ENCODE data around the gene THUMPD3. TPM values are rescaled to one million over a fixed set of nuclear protein-coding genes. Genes with fewer than 3 reads are reported as not detected.

The THUMPD3 gene
- total RNA-seq: 10 to 100 TPM; 22.2 to 36.4 (median 25.2) TPM

GRCh38 chr3:9362731-9363530 is at the start of gene THUMPD3:
THUMPD3 (plus strand) TSS chr3:9363054; CDS start chr3:9365069, 2,015 bp downstream.
- Histone ChIP-seq H3K9me3 (no peaks in the 10 kb centered on the region), H3K27ac (peak within 1 kb of the TSS; percentile 92 to 94), H3K36me3 (no peaks in the 10 kb centered on the region), H3K4me1 (no peaks in the 10 kb centered on the region), H3K27me3 (no peaks in the 10 kb centered on the region), H3K4me3 (peak within 1 kb of the TSS; percentile 59 to 79 (median 76))
- DNase-seq (ENCODE audit: low spot score in 2 of 2): peak; percentile 80 to 87
- peak; percentile 70 for TF ChIP-seq POLR2A (IDR thresholded peaks at IDR 0.05)
- peak in 1 of 3 donors; percentile 13 for TF ChIP-seq CTCF (IDR thresholded peaks at IDR 0.05)
- TF ChIP-seq POLR2AphosphoS5 (IDR thresholded peaks at IDR 0.05): peak; percentile 88 to 96 (median 93)
- intact Hi-C loops (cut with DNase I; ENCODE audit: low total_unique reads): no loop called here

GRCh38 chr3:9314796-9315195 is 48.1 kb upstream of the THUMPD3 start:
- peaks cover 0 to 4% of the 10 kb centered on the region in 2 donors for H3K4me1 ChIP-seq
- no peaks in the 10 kb centered on the region for H3K36me3 ChIP-seq
- intact Hi-C loops (cut with DNase I; ENCODE audit: low total_unique reads): no loop called here
- no peak for DNase-seq (ENCODE audit: low spot score in 2 of 2)
- no peaks in the 10 kb centered on the region for H3K9me3 ChIP-seq
- no peak overlapping the region for H3K27ac ChIP-seq
- TF ChIP-seq POLR2A (IDR thresholded peaks at IDR 0.05): no peak
- no peak for TF ChIP-seq CTCF (IDR thresholded peaks at IDR 0.05)
- TF ChIP-seq POLR2AphosphoS5 (IDR thresholded peaks at IDR 0.05): no peak
- H3K4me3 ChIP-seq: no peak overlapping the region
- no peaks in the 10 kb centered on the region for H3K27me3 ChIP-seq

- no peaks in the 10 kb centered on the region for H3K9me3 ChIP-seq
These were observed 45.9 kb upstream of the THUMPD3 start for GRCh38 chr3:9316881-9317361.

GRCh38 chr3:9322780-9323179 is 40.1 kb upstream of the THUMPD3 start:
- no peak for TF ChIP-seq POLR2AphosphoS5 (IDR thresholded peaks at IDR 0.05)
- no peak for TF ChIP-seq POLR2A (IDR thresholded peaks at IDR 0.05)
- TF ChIP-seq CTCF (IDR thresholded peaks at IDR 0.05): no peak
- Histone ChIP-seq H3K9me3 (no peaks in the 10 kb centered on the region), H3K27me3 (no peaks in the 10 kb centered on the region), H3K4me1 (peaks cover 0 to 6% of the 10 kb centered on the region in 2 donors), H3K36me3 (no peaks in the 10 kb centered on the region), H3K27ac (no peak overlapping the region), H3K4me3 (no peak overlapping the region)
- intact Hi-C loops (cut with DNase I; ENCODE audit: low total_unique reads): no loop called here
- no peak for DNase-seq (ENCODE audit: low spot score in 2 of 2)

More at GRCh38 chr3:9316881-9317361, 45.9 kb upstream of the THUMPD3 start:
- H3K27me3 ChIP-seq: no peaks in the 10 kb centered on the region
- H3K4me1 ChIP-seq: peaks cover 0 to 6% of the 10 kb centered on the region in 2 donors
- H3K36me3 ChIP-seq: no peaks in the 10 kb centered on the region
- DNase-seq (ENCODE audit: low spot score in 2 of 2): no peak
- TF ChIP-seq POLR2AphosphoS5 (IDR thresholded peaks at IDR 0.05): no peak
- no peak for TF ChIP-seq CTCF (IDR thresholded peaks at IDR 0.05)
- no peak for TF ChIP-seq POLR2A (IDR thresholded peaks at IDR 0.05)
- intact Hi-C loops (cut with DNase I; ENCODE audit: low total_unique reads): no loop called here
- H3K4me3 ChIP-seq: peak overlapping the region; percentile 26 to 61 (median 41)
- H3K27ac ChIP-seq: peak overlapping the region; percentile 78 to 82

DNA sequence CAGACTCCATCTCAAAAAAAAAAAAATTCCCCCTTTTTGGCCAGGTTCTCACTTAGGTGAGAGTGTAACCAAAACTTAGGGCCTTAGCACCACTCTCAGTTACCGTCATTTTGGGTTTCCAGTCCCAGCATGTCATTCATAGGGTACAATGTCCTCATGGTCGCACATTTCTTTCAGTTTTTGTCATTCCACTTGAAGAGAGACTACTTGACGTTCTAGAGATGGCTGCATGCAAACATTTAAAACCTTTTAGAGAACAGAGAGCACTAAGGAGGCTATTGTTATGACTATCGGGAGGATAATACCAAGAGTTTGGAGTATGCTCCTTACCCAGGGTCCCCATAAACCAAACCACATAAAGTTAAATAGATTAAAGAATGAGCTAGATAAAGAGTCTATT is 37.9 kb upstream of the THUMPD3 start:
- intact Hi-C loops (cut with DNase I; ENCODE audit: low total_unique reads): no loop called here
- Histone ChIP-seq H3K4me1 (peaks cover 0 to under 1% of the 10 kb centered on the region in 2 donors), H3K27me3 (no peaks in the 10 kb centered on the region), H3K36me3 (no peaks in the 10 kb centered on the region), H3K9me3 (no peaks in the 10 kb centered on the region), H3K4me3 (no peak overlapping the region), H3K27ac (no peak overlapping the region)
- no peak for DNase-seq (ENCODE audit: low spot score in 2 of 2)
- TF ChIP-seq POLR2AphosphoS5 (IDR thresholded peaks at IDR 0.05) (no peak), POLR2A (IDR thresholded peaks at IDR 0.05) (no peak), CTCF (IDR thresholded peaks at IDR 0.05) (no peak)

Data from breast epithelium (tissue), 4 donors.